Measurements from ENCODE around the gene HLA-DRB1.

The HLA-DRB1 gene

DNA sequence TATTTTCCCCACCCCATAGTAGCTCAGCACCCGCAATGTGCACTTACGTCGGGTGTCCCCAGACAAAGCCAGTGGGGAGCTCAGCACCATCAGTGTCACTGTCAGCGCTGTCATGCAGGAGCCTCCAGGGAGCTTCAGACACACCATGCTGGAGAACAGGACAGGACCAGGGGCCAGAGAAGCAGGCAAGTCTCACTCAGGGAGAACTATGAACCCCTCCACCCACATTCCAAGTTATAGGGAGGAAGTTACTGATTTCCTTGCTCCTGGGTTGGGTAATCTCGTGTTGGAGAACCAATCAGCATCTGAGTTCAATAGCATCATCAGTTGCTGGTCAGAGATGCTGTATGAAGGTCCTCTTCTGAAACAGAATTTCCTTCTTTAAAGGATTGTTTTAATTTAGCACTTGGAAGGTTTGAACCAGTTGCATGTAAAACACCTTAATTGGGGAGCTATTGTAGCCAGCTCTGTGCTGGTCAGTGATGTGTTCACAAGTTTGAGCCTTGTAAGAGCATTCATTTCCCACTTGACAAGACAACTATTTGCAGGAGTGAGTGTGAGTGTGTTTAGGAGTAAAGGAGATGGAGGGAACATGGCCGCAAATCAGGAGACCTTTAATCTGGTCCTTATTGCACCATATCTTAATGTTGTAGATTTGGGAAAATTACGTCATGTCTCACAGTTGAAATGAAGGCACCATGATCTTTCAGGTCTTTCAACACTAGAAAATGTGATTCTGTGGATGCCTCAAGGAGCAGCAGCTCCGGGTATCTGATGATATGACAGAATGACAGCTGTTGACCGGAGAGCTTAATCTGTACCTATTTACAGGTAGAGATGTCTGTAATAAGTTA is at the start of gene HLA-DRB1:
Gene HLA-DRB1 (minus strand): TSS at position 253 of the 854 bp plus-strand sequence. CDS start 106 bp downstream, at position 147.
- H2AFZ ChIP-seq (ENCODE audit: low read length), result no peak within 1 kb of the TSS
- H3F3A ChIP-seq (ENCODE audit: insufficient read depth, low read length), result no peaks in the 10 kb centered on the region
- TF ChIP-seq, protein P1, sequence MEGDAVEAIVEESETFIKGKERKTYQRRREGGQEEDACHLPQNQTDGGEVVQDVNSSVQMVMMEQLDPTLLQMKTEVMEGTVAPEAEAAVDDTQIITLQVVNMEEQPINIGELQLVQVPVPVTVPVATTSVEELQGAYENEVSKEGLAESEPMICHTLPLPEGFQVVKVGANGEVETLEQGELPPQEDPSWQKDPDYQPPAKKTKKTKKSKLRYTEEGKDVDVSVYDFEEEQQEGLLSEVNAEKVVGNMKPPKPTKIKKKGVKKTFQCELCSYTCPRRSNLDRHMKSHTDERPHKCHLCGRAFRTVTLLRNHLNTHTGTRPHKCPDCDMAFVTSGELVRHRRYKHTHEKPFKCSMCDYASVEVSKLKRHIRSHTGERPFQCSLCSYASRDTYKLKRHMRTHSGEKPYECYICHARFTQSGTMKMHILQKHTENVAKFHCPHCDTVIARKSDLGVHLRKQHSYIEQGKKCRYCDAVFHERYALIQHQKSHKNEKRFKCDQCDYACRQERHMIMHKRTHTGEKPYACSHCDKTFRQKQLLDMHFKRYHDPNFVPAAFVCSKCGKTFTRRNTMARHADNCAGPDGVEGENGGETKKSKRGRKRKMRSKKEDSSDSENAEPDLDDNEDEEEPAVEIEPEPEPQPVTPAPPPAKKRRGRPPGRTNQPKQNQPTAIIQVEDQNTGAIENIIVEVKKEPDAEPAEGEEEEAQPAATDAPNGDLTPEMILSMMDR (IDR thresholded peaks at IDR 0.05; ENCODE audit: low read length), result no peak
- no peak for TF ChIP-seq EZH2 (IDR thresholded peaks at IDR 0.05; ENCODE audit: borderline replicate concordance, low read length)
- no peaks in the 10 kb centered on the region for H3K79me2 ChIP-seq (ENCODE audit: insufficient read depth, low read length)
- H3K4me2 ChIP-seq (ENCODE audit: low read length), result no peak within 1 kb of the TSS
- no peaks in the 10 kb centered on the region for H3K27me3 ChIP-seq (ENCODE audit: insufficient read depth, low read length)
- no peaks in the 10 kb centered on the region for H3K9me2 ChIP-seq (ENCODE audit: low read depth, low read length)
- no peaks in the 10 kb centered on the region for H3K9me3 ChIP-seq (ENCODE audit: low read length)
- H3K4me3 ChIP-seq (ENCODE audit: low read depth, low read length, poor library complexity, severe bottlenecking), result no peak within 1 kb of the TSS
- H3K9ac ChIP-seq (ENCODE audit: low read length), result no peak within 1 kb of the TSS
- H3K4me1 ChIP-seq (ENCODE audit: insufficient read depth, low read length, severe bottlenecking), result no peaks in the 10 kb centered on the region
- no peaks in the 10 kb centered on the region for H4K20me1 ChIP-seq (ENCODE audit: insufficient read depth, low read length)
- no peak within 1 kb of the TSS for H3K27ac ChIP-seq (ENCODE audit: low read depth, low read length, poor library complexity, severe bottlenecking)
- H3K36me3 ChIP-seq (ENCODE audit: insufficient read depth, low read length), result no peaks in the 10 kb centered on the region

GRCh38 chr6:32638532-32639219 is 49.0 kb upstream of the HLA-DRB1 start:
- Histone ChIP-seq H3K36me3 (ENCODE audit: insufficient read depth, low read length) (no peaks in the 10 kb centered on the region), H3K27me3 (ENCODE audit: insufficient read depth, low read length) (no peaks in the 10 kb centered on the region), H3K9me2 (ENCODE audit: low read depth, low read length) (no peaks in the 10 kb centered on the region), H3F3A (ENCODE audit: insufficient read depth, low read length) (no peaks in the 10 kb centered on the region), H3K4me2 (ENCODE audit: low read length) (no peak overlapping the region), H3K9ac (ENCODE audit: low read length) (no peak overlapping the region), H3K4me1 (ENCODE audit: insufficient read depth, low read length, severe bottlenecking) (peaks cover 14% of the 10 kb centered on the region), H2AFZ (ENCODE audit: low read length) (no peak overlapping the region), H4K20me1 (ENCODE audit: insufficient read depth, low read length) (no peaks in the 10 kb centered on the region), H3K79me2 (ENCODE audit: insufficient read depth, low read length) (no peaks in the 10 kb centered on the region), H3K4me3 (ENCODE audit: low read depth, low read length, poor library complexity, severe bottlenecking) (no peak overlapping the region), H3K27ac (ENCODE audit: low read depth, low read length, poor library complexity, severe bottlenecking) (no peak overlapping the region), H3K9me3 (ENCODE audit: low read length) (no peaks in the 10 kb centered on the region)
- TF ChIP-seq EZH2 (IDR thresholded peaks at IDR 0.05; ENCODE audit: borderline replicate concordance, low read length), result no peak
- TF ChIP-seq, protein P1 (IDR thresholded peaks at IDR 0.05; ENCODE audit: low read length), result no peak

DNA sequence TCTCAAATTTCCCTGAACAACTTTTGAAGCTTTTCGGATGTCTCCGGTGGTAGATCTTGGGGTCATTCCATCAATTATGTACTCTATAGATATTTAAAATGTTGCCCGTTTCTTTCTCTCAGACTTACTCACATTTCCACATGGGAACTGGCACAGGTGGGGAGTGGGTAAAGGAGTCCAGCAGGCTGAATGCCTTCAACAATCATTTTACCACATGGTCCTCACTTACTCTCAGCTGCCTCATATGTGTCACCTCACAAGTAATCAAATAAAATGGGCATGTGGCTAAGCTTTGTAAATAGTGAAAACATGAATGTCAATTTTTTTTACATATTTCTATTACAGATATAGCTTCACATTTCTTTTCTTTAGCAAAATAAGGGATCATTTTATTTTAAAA is 48.2 kb upstream of the HLA-DRB1 start:
- Histone ChIP-seq H4K20me1 (ENCODE audit: insufficient read depth, low read length) (no peaks in the 10 kb centered on the region), H3F3A (ENCODE audit: insufficient read depth, low read length) (no peaks in the 10 kb centered on the region), H3K4me3 (ENCODE audit: low read depth, low read length, poor library complexity, severe bottlenecking) (no peak overlapping the region), H2AFZ (ENCODE audit: low read length) (no peak overlapping the region), H3K79me2 (ENCODE audit: insufficient read depth, low read length) (no peaks in the 10 kb centered on the region), H3K9ac (ENCODE audit: low read length) (no peak overlapping the region), H3K27me3 (ENCODE audit: insufficient read depth, low read length) (no peaks in the 10 kb centered on the region), H3K9me2 (ENCODE audit: low read depth, low read length) (no peaks in the 10 kb centered on the region), H3K4me1 (ENCODE audit: insufficient read depth, low read length, severe bottlenecking) (peaks cover 15% of the 10 kb centered on the region), H3K4me2 (ENCODE audit: low read length) (no peak overlapping the region), H3K27ac (ENCODE audit: low read depth, low read length, poor library complexity, severe bottlenecking) (no peak overlapping the region), H3K36me3 (ENCODE audit: insufficient read depth, low read length) (no peaks in the 10 kb centered on the region), H3K9me3 (ENCODE audit: low read length) (no peaks in the 10 kb centered on the region)
- TF ChIP-seq EZH2 (IDR thresholded peaks at IDR 0.05; ENCODE audit: borderline replicate concordance, low read length), result no peak
- TF ChIP-seq, protein P1 (IDR thresholded peaks at IDR 0.05; ENCODE audit: low read length), result no peak

All from OCI-LY1 (cell line).